Hematopoietic multipotent progenitor cell treated with erythropoietin and hydrocortisone succinate and interleukin-3 and kit ligand, for 8 days (in vitro differentiated cells): ENCODE results near the gene ASB18.

ENCODE experiments used
- DNase-seq: peaks from one replicate; pipeline ENCODE4 v3.0.0-alpha.2; 2015

Gene ASB18

DNA sequence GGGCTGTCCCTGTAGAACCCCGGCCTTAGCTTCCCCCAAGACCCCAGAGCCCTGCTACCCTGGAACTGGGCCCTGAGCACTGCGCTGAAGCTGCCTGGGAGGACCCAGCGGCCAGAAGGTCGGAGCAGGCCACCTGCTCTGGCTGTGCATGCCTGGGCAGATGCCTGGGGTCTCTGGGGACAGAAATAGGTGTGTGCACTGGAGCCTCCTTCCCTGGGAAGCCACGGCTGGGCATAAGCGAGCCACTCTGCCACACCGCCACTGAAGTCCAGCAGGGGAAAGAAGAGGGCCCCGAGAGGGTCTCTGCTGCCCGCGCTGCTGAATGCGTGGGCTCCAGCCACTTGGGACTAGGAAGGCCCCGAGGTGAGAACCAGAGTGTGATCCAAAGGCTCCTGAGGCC lies 102.7 kb downstream of the ASB18 start:
- DNase-seq: no peak

DNA sequence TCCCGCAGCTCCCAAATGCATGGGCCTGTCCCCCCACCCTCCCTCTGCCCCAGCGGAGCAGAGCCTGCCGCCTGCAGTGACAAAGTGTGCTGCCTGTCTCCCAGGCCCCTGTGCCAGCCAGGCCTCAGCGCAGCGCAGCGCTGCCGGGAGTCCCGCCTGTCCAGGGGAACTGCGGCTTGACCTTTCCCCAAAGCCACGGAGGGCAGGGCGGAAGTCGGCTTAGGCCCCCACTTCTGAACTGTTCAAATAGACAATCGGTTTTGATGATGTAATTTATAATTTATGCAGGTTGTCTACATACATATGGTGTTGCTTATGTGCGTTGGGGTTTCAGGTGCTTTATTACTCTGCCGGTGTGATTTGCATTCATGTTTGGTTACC lies 103.1 kb downstream of the ASB18 start:
- DNase-seq: no peak

DNA sequence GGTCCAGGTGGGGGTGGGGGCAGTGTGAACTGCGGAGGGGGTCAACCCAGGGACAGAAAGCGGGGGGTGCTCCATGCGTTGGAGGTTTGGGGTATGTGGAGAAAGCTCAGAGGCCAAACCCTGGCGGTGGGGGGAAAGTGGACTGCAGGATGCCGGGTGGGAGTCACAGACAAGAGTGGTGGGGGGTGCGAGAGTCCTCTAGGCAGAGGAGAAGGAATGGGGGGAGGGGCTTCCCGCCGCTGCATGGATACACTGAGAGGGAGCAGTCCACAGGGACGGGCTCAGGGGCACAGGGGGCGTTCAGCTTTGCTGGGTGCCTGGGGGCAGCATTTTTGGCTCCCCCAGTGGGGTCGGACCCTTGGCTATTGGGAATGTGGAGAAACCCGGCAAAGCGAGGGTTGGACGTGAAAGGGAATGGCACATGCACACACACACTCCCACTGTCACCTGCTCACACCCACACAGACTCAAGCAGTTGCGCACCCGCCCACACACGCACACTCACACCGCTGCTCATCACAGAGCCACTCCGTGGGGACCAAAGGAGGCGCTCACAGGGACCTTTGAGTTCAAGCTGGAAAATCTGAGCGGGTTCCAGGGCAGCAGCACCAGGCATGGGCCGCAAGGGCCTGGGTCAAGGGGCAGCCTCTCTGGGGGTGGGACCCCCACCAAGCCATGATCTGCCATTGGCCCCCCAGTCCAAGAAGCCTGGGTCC lies 103.7 kb downstream of the ASB18 start:
- DNase-seq: no peak

DNA sequence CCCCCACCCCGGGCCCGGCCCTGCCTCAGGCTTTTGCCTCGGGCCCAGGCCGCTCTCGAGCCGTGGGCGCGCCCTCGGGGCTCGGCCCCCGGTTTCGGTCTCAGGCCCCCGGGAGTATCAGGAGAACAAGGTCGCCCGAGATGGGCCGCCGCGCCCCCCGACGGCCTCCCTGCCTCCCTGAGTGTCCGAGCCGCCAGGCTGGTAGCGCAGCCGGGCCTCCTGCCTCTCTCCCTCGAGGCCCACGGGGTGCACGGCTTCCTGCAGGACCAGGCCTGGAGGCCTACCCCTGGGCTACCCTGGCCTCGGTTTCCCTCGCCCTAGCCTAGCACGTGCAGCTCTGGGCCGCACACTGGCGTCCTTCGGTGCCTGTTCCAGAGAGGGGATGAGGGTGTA lies 104.4 kb downstream of the ASB18 start:
- DNase-seq: no peak

DNA sequence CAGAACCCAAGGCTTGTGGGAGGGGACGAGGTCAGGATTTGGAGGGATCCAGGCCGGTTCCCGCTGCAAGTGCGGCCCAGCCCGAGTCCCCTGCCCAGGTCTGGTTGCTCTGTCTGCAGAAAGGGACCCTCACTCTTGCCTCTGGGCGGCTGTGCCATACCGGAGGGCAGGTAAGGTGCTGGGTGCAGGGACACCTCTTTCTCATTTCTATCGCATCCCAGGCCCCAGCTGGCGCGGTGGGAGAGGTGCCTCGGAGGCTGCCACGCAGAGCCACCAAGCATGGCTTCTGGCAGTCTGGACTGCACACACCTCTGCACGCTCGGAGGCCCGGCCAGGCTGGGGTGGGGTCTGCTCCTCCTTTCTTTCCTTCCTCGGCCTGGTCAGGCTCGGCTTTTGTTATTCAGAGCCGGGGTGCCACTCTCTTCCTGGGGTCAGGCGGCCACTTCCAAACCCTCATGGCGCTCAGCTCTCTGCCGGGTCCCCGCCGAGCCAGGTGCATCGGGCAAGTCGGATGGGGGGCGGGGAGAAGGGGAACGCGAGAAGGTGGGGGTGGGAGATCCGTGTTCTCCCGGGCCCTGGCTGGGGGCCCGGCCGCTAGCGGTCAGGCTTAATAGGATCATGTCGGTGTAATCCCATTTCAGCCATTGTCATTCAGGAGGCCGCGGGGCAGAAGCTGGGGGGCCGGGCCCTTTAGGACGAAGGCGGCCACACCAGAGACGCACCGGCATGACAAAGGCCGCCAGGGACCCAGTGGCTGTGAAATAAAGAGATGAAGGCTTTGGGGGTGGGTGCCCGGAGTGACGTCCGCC lies 105.0 kb downstream of the ASB18 start:
- no peak for DNase-seq

DNA sequence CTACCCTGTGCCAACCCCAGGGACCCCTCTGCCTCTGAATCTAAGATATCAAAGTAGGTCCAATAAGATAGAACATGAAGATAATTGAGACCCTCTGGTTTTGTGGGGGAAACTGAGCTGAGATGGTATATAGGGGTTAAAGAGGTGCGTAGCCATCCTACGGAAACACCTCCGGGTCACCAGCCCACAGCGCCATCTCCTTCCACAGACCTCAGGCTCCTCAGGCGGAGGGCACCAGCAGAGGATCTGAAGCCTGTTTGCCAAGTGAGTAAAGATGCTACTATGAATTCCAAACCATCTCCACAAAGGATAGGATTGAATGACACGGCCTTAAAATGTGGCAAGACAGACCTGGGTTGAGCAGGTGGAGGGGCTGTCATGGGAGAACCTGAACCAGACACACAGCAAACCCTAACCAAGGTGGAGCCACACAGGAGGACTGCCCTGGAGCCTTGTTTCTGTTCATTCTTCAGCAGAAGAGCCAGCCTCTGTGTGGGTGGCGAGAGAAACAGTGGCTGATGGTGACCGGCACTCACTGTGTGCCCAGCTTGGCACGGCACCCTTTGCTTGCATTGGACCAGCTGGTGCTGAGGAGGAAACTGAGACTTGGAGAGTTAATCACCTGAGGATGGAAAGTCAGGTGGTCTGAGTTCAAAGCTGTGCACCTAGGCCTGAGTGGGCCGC lies 106.2 kb downstream of the ASB18 start:
- no peak for DNase-seq

DNA sequence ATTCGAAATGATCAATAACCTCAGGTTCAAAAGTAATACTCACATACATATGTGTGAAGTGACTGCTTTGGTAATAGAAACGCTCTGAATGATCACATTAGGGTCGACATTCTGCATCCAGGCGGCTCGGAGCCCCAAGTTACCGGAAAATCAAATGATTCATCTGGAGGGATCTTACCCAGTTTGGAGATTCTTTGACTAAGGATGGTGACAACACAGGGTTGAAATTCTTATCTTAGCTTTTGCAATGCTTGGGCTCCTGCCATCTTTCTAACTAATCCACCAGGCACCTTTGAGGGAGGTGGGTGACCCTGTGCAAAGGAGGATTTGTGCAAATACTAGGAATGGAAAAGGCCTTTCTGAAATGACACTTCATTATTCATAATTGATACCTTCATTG lies 106.8 kb downstream of the ASB18 start:
- DNase-seq: no peak

DNA sequence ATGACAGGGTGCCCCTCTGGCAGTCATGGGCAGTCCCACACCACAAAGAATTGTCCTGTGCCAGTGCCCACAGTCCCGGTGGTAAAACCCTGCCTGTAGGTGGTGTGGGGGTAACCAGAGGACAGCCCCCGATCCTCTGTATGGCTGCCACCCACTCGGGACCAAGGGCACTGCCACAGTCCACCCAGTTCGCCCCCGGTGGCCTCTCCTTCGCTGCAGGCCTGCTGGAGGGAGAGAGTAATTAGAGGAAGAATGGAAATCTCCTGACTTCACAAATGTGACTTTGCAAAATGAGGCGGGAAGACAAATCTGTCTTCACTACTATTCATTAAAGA lies 107.4 kb downstream of the ASB18 start:
- no peak for DNase-seq

DNA sequence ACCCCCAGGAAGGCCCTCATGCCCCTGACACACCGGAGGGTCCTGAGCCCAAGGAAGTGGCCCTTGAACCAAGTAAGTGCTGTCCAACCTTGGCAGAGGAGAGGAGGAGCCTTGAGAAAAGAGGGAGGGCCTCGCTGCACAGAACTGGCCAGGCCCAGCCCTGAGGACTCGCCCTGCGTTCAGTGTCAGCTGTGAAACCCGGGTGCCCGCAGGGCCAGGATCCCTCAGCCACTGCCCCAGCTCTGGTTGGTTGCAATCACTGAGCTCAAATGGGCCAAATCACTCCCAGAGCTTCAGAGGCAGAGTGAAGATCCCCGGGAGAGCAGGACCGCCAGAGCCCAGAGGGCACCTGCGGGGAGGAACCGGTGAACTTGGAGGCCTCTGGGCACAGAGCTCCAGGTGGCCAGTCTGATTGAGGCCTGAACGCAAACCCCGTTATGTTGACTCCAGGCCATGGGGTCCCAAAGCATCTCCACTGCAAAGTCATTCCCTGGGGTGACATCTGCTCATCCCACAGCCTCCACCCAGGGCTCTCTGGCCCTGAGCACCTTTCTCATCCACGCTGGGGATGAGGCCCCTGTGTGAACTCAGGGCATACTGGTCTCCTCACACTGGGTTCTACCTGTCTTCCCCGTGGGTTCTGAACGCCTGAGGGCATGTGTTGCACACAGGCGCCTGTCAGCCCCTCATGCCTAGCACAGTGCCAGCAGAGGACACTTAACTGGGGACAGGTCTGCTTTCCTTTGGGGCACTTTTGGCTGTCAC lies 107.9 kb downstream of the ASB18 start:
- no peak for DNase-seq

DNA sequence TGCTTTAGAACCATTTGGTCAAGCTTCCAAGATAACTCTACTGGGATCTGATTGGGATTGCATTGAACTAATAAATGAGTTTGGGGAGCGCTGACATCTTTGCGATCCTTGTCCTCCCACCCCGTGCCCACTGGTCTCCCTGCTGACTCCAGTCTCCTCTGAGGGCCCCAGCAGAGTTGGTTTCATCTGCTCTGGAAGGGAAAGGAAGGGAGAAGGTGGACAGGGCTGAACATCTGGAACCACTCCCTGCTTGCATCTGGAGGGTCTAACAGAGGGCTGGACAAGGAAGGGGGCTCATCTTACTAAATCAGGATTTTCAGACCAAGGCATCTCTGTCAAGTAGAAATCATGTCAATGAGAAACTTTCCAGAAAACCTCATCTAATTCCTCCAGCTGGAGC lies 108.8 kb downstream of the ASB18 start:
- DNase-seq: no peak

DNA sequence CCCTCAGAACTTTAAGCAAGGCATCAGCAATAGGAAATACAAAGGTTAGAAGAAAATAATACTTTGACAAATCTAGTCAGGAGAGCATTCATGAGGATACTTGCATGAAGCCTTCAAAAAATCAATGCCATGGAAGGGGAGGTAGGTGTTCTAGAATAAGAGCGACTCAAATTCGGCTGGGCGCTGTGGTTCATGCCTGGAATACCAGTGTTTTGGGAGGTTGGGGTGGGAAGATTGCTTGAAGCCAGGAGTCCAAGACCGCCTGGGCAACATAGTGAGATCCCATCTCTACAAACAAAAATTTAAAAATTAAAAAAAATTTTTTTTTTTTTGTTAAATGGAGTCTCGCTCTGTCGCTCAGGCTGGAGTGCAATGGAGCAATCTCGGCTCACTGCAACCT lies 117.8 kb downstream of the ASB18 start:
- no peak for DNase-seq

DNA sequence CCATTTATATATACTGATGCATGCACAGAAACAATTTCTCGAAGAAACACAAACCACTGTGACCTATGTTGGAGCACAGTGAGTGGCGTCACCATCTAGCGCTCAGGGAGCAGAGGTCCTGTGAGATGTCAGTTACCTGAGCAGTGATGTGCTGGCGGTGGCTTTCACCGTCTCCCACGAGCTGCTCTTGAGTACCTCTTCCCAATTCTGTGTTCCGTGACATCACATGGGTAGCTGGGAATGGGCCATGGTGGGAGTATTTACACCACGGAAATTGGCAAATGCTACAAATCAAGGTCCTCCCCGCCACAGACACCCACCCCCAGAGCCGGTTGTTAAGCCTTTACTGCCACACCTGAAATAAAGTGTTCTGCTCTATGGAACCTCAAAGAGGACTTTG lies 120.4 kb downstream of the ASB18 start:
- no peak for DNase-seq
